ENCODE measurements around the gene ZNF454.

ZNF454 gene

GRCh38 chr5:178965465-178966055 lies 24.6 kb downstream of the ZNF454 start:
- no peak for TF ChIP-seq CTCF (conservative IDR thresholded peaks at IDR 0.05)
- no peak overlapping the region for H3K27ac ChIP-seq

- H3K27ac ChIP-seq = no peak overlapping the region
- no peak for TF ChIP-seq CTCF (conservative IDR thresholded peaks at IDR 0.05)
Measured at GRCh38 chr5:178981381-178981780, 40.4 kb downstream of the ZNF454 start.

- no peak for TF ChIP-seq CTCF (conservative IDR thresholded peaks at IDR 0.05)
- no peak overlapping the region for H3K27ac ChIP-seq
Measured at GRCh38 chr5:178982941-178983340, 41.9 kb downstream of the ZNF454 start.

- no peak for TF ChIP-seq CTCF (conservative IDR thresholded peaks at IDR 0.05)
- no peak overlapping the region for H3K27ac ChIP-seq
Measured at GRCh38 chr5:178983728-178984127, 42.7 kb downstream of the ZNF454 start.

GRCh38 chr5:178984145-178985072 lies 43.4 kb downstream of the ZNF454 start:
- no peak for TF ChIP-seq CTCF (conservative IDR thresholded peaks at IDR 0.05)
- no peak overlapping the region for H3K27ac ChIP-seq

GRCh38 chr5:178986326-178986960 lies 45.4 kb downstream of the ZNF454 start:
- TF ChIP-seq CTCF (conservative IDR thresholded peaks at IDR 0.05) = no peak
- no peak overlapping the region for H3K27ac ChIP-seq
